ENCODE results near the gene MSH5. TPM values are rescaled to one million over a fixed set of nuclear protein-coding genes. Genes with fewer than 3 reads are reported as not detected.
A peak's percentile ranks its signal among the peaks of the same experiment; 100 is the strongest.

MSH5 gene
- total and polyA plus RNA-seq, 9 of the 15 experiments (the other 6 are each of a cell fraction or from before 2014, with no cell fraction given): 12.5 to 104 (median 46.6) TPM

DNA sequence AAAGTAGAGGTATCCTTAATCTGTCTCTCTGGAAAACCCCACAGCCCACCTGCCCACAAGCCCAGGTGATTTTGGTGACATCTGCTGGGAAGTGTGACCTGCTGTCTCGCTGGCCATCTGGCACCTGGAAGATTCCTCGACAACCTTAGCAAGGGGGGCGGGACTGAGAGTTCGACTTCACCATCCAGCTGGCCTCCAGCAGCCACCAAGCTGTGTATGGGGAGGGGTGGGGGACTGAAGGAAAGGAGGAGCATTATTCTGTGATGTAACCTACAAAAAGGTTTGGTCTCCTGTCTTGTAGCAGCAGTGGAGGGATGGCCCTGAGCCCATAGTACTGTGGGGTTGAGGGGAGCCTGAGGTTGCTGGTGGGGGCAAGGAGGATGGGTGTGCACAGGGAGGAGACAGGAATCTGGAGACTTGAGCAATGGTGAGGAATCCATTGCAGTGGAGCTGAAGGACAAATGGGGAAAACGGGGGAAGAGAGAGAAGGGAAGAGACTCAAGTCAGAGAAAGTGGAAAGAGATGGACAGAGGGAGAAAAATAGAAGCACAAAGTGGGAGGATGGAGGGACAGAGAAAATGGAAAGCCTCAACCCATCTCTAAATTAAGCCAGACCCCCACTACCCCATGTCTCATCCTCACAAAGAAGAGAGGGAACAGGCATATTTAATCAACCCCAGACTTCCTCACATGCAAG, 29.1 kb upstream of the MSH5 start (continued):
- TF ChIP-seq, protein P1, sequence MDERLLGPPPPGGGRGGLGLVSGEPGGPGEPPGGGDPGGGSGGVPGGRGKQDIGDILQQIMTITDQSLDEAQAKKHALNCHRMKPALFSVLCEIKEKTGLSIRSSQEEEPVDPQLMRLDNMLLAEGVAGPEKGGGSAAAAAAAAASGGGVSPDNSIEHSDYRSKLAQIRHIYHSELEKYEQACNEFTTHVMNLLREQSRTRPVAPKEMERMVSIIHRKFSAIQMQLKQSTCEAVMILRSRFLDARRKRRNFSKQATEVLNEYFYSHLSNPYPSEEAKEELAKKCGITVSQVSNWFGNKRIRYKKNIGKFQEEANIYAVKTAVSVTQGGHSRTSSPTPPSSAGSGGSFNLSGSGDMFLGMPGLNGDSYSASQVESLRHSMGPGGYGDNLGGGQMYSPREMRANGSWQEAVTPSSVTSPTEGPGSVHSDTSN (CRISPR knock-in tag; IDR thresholded peaks at IDR 0.05; ENCODE audit: low read depth): no peak
- TF ChIP-seq, protein P1 (tag; conservative IDR thresholded peaks at IDR 0.05; ENCODE audit: low read depth): no peak
- TF ChIP-seq TRIM28 (IDR thresholded peaks at IDR 0.05) (no peak), CEBPB (tag; IDR thresholded peaks at IDR 0.05) (0 out of 2 replicates have a peak, but pooled peaks have one; percentile 16), KLF6 (CRISPR knock-in tag; IDR thresholded peaks at IDR 0.05; ENCODE audit: borderline replicate concordance) (no peak), NCOA4 (IDR thresholded peaks at IDR 0.05; ENCODE audit: partially characterized antibody) (peak; percentile 35), ELF4 (CRISPR knock-in tag; IDR thresholded peaks at IDR 0.05) (peak; percentile 70; the same call in 1 of the 2 replicates), ZFPM2 (CRISPR knock-in tag; IDR thresholded peaks at IDR 0.05) (no peak), PHB2 (IDR thresholded peaks at IDR 0.05; ENCODE audit: low read depth) (0 out of 2 replicates have a peak, but pooled peaks have one; percentile 38)
- TF ChIP-seq, protein P2, sequence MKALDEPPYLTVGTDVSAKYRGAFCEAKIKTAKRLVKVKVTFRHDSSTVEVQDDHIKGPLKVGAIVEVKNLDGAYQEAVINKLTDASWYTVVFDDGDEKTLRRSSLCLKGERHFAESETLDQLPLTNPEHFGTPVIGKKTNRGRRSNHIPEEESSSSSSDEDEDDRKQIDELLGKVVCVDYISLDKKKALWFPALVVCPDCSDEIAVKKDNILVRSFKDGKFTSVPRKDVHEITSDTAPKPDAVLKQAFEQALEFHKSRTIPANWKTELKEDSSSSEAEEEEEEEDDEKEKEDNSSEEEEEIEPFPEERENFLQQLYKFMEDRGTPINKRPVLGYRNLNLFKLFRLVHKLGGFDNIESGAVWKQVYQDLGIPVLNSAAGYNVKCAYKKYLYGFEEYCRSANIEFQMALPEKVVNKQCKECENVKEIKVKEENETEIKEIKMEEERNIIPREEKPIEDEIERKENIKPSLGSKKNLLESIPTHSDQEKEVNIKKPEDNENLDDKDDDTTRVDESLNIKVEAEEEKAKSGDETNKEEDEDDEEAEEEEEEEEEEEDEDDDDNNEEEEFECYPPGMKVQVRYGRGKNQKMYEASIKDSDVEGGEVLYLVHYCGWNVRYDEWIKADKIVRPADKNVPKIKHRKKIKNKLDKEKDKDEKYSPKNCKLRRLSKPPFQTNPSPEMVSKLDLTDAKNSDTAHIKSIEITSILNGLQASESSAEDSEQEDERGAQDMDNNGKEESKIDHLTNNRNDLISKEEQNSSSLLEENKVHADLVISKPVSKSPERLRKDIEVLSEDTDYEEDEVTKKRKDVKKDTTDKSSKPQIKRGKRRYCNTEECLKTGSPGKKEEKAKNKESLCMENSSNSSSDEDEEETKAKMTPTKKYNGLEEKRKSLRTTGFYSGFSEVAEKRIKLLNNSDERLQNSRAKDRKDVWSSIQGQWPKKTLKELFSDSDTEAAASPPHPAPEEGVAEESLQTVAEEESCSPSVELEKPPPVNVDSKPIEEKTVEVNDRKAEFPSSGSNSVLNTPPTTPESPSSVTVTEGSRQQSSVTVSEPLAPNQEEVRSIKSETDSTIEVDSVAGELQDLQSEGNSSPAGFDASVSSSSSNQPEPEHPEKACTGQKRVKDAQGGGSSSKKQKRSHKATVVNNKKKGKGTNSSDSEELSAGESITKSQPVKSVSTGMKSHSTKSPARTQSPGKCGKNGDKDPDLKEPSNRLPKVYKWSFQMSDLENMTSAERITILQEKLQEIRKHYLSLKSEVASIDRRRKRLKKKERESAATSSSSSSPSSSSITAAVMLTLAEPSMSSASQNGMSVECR (CRISPR knock-in tag; IDR thresholded peaks at IDR 0.05): peak; percentile 34; the same call in 1 of the 2 replicates
- TF ChIP-seq, protein P3, sequence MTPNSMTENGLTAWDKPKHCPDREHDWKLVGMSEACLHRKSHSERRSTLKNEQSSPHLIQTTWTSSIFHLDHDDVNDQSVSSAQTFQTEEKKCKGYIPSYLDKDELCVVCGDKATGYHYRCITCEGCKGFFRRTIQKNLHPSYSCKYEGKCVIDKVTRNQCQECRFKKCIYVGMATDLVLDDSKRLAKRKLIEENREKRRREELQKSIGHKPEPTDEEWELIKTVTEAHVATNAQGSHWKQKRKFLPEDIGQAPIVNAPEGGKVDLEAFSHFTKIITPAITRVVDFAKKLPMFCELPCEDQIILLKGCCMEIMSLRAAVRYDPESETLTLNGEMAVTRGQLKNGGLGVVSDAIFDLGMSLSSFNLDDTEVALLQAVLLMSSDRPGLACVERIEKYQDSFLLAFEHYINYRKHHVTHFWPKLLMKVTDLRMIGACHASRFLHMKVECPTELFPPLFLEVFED (CRISPR knock-in tag; conservative IDR thresholded peaks at IDR 0.05): peak; percentile 94
